Measurements from ENCODE around the gene DLL4.
"Not testable (repeated sequence)": the region's sequence is repeated elsewhere in the genome, so short reads cannot be mapped to it uniquely, and the experiment has no call there.

The DLL4 gene

DNA sequence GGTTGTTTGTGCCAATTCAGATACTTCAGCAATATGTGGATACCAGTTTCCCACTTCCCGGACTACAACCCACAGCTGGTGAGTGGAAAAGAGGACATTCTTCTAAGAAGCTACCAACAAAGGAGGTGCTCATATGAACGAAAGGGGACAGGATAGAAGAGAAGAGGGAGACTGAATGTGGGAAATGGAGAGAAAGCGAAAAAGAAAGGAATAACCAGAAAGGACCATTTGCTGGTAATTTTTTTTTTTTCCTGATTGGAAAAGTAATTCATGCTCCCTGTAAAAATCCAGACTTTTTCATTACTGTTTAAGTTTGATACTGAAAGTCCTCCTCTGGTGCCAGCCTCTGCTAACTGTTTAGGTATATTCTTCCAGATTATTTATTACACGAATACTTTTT is 22.6 kb downstream of the DLL4 start:
- H3K27ac ChIP-seq (ENCODE audit: low read depth, low read length) = no peak overlapping the region
- no peak overlapping the region for H3K9ac ChIP-seq (ENCODE audit: low read length)
- no peaks in the 10 kb centered on the region for H3K9me3 ChIP-seq (ENCODE audit: control insufficient read depth, insufficient read depth, low read depth, low read length)
- peaks cover 29% of the 10 kb centered on the region for H3K4me1 ChIP-seq (ENCODE audit: control insufficient read depth, insufficient read depth, low read length)
- H3K27me3 ChIP-seq (ENCODE audit: control insufficient read depth, insufficient read depth, low read length) = no peaks in the 10 kb centered on the region
- H3K36me3 ChIP-seq (ENCODE audit: control insufficient read depth, insufficient read depth, low read length) = peaks cover 24% of the 10 kb centered on the region
- H3K4me3 ChIP-seq (ENCODE audit: low read depth, low read length) = no peak overlapping the region

DNA sequence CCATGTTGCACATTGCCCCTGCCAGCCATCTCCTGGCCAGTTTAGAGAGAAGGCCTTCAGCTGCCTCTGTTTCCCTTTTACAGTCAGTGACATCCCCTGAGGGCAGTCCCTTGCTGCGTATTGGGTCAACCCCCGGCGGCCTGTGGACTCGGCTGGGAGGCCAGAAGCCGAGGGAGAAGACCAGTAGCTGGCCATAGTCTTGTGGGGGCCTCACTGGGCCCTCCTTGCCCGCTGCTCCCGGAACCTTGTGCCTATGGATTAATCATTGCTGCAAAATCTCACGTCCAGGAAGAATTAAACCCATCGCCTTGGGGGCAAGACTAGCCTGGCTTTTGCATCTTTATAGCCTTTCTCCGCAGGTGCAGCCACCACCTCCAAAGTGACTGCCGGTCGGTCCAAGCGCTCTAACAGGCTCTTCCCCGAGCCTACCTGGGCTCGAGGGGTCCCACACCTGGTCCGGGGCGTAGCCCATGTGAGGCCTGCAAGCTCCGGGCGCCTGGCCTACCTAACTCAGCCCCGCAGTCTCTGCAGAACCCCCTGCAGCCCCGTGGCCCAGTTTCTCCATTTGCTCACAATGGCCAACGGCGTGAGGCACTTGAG is 23.3 kb downstream of the DLL4 start:
- Histone ChIP-seq H3K36me3 (ENCODE audit: control insufficient read depth, insufficient read depth, low read length) (peaks cover 27% of the 10 kb centered on the region), H3K9me3 (ENCODE audit: control insufficient read depth, insufficient read depth, low read depth, low read length) (no peaks in the 10 kb centered on the region), H3K4me1 (ENCODE audit: control insufficient read depth, insufficient read depth, low read length) (peaks cover 29% of the 10 kb centered on the region), H3K27me3 (ENCODE audit: control insufficient read depth, insufficient read depth, low read length) (no peaks in the 10 kb centered on the region), H3K27ac (ENCODE audit: low read depth, low read length) (peak overlapping the region; percentile 96), H3K9ac (ENCODE audit: low read length) (peak overlapping the region; percentile 97), H3K4me3 (ENCODE audit: low read depth, low read length) (peak overlapping the region; percentile 97)

DNA sequence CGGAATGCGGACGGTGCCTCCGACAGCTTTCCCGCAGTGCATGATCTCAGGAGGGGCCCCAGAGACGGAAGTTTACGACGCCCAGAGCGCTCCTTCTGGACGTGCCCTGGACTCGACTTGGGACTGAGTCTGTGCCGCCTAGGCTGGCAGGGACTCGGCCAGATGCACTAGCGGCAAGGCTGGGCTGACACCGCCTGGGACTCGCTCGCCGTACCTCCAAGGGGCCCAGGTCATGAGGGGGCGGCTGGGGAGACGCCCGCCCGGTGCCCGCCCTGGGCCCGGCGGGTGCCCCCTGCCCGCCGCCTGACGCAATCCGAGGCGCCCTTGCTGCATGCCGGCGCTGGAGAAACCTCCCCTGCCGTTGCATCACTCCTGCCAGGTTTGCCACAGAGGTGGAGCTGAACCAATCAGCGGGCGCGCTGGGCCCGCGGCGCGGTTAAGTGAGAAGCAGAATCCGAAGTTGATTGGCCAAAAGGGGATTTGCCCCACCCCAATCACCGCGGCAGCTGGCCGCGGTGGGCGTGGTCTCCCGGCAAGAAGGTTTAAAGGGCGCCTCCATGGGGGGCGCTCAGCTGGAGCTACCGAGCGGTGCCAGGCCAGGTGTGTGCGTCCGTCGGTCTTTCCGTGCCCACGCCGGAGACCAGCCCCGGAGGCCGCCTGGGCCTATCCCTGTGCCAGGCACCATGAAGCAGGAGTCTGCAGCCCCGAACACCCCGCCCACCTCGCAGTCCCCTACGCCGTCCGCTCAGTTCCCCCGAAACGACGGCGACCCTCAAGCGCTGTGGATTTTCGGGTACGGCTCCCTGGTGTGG is 24.0 kb downstream of the DLL4 start, which contains the start of gene CHAC1:
CHAC1 (plus strand) TSS at position 571 of the 812 bp plus-strand sequence; CDS start at position 684, 113 bp downstream.
- Histone ChIP-seq H3K4me1 (ENCODE audit: control insufficient read depth, insufficient read depth, low read length) (peaks cover 29% of the 10 kb centered on the region), H3K9me3 (ENCODE audit: control insufficient read depth, insufficient read depth, low read depth, low read length) (no peaks in the 10 kb centered on the region), H3K27me3 (ENCODE audit: control insufficient read depth, insufficient read depth, low read length) (no peaks in the 10 kb centered on the region), H3K36me3 (ENCODE audit: control insufficient read depth, insufficient read depth, low read length) (peaks cover 27% of the 10 kb centered on the region), H3K27ac (ENCODE audit: low read depth, low read length) (peak within 1 kb of the TSS; percentile 96), H3K4me3 (ENCODE audit: low read depth, low read length) (peak within 1 kb of the TSS; percentile 97), H3K9ac (ENCODE audit: low read length) (peak within 1 kb of the TSS; percentile 97)

DNA sequence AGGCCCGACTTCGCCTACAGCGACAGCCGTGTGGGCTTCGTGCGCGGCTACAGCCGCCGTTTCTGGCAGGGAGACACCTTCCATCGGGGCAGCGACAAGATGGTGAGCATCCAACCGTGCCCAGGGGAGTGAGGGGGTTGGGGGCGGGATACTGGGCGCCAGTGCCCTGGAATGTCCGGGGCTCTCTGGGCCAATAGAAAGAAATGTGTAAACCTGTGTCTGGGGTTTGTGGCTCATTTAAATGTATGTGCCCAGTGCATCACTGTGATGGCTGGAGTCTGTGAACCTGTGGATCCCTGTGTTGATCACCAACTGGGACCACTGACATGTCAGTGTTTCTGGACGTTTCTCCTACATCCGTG is 24.6 kb downstream of the DLL4 start:
- H3K36me3 ChIP-seq (ENCODE audit: control insufficient read depth, insufficient read depth, low read length) = peaks cover 27% of the 10 kb centered on the region
- H3K27ac ChIP-seq (ENCODE audit: low read depth, low read length) = peak overlapping the region; percentile 96
- H3K4me1 ChIP-seq (ENCODE audit: control insufficient read depth, insufficient read depth, low read length) = peaks cover 25% of the 10 kb centered on the region
- H3K27me3 ChIP-seq (ENCODE audit: control insufficient read depth, insufficient read depth, low read length) = no peaks in the 10 kb centered on the region
- H3K9ac ChIP-seq (ENCODE audit: low read length) = peak overlapping the region; percentile 90
- no peaks in the 10 kb centered on the region for H3K9me3 ChIP-seq (ENCODE audit: control insufficient read depth, insufficient read depth, low read depth, low read length)
- peak overlapping the region; percentile 97 for H3K4me3 ChIP-seq (ENCODE audit: low read depth, low read length)

DNA sequence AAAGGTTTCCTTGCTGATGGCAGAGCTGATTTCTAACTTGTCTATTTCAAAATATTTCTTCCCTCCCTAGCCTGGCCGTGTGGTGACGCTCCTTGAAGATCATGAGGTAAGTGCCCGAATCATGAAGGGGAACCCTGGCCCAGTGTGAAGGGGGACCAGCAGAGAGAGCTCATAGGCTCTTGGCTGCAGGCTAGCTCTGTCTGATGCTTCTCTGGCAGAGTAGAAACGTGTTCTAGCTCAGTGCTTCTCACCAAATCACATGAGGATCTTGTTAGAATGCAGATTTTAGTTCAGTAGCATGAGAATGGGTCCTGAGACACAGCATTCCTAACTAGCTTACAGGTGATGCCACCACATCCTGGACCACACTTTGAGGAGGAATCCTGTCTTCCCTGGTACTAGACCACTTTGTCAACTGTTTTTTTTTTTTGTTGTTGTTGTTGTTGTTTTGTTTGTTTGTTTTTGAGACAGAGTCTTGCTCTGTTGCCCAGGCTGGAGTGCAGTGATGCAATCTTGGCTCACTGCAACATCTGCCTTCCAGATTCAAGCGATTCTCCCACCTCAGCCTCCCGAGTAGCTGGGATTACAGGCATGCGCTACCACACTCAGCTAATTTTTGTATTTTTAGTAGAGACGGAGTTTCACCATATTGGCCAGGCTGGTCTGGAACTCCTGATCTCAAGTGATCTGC is 25.2 kb downstream of the DLL4 start:
- Histone ChIP-seq H3K36me3 (ENCODE audit: control insufficient read depth, insufficient read depth, low read length) (peaks cover 27% of the 10 kb centered on the region), H3K9ac (ENCODE audit: low read length) (peak overlapping the region; percentile 90), H3K4me3 (ENCODE audit: low read depth, low read length) (peak overlapping the region; percentile 97), H3K4me1 (ENCODE audit: control insufficient read depth, insufficient read depth, low read length) (peaks cover 20% of the 10 kb centered on the region)
- H3K27me3 ChIP-seq (ENCODE audit: control insufficient read depth, insufficient read depth, low read length); H3K9me3 ChIP-seq (ENCODE audit: control insufficient read depth, insufficient read depth, low read depth, low read length); H3K27ac ChIP-seq (ENCODE audit: low read depth, low read length): not testable (repeated sequence)

DNA sequence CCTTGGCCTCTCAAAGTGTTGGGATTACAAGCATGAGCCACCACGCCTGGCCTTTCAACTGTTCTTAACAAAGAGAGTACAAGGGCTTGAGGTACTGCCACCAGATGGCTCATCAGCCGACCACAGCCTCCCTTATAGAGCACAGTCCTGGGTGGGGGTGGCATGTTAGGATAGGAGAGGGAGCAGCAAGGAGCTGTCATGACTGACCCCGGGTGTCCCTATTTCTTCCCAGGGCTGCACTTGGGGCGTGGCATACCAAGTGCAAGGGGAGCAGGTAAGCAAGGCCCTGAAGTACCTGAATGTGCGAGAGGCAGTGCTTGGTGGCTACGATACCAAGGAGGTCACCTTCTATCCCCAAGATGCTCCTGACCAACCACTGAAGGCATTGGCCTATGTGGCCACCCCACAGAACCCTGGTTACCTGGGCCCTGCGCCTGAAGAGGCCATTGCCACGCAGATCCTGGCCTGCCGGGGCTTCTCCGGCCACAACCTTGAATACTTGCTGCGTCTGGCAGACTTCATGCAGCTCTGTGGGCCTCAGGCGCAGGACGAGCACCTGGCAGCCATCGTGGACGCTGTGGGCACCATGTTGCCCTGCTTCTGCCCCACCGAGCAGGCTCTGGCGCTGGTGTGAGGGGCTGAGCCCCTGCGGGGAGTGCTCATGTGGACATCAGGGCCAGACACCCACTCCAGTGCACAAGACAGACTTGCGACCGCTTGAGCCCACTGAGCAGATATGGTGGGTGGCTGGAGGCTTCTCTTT is 26.2 kb downstream of the DLL4 start:
- H3K4me1 ChIP-seq (ENCODE audit: control insufficient read depth, insufficient read depth, low read length) = peaks cover 28% of the 10 kb centered on the region
- no peaks in the 10 kb centered on the region for H3K9me3 ChIP-seq (ENCODE audit: control insufficient read depth, insufficient read depth, low read depth, low read length)
- H3K27me3 ChIP-seq (ENCODE audit: control insufficient read depth, insufficient read depth, low read length) = no peaks in the 10 kb centered on the region
- no peak overlapping the region for H3K27ac ChIP-seq (ENCODE audit: low read depth, low read length)
- H3K9ac ChIP-seq (ENCODE audit: low read length) = no peak overlapping the region
- H3K36me3 ChIP-seq (ENCODE audit: control insufficient read depth, insufficient read depth, low read length) = peaks cover 27% of the 10 kb centered on the region
- no peak overlapping the region for H3K4me3 ChIP-seq (ENCODE audit: low read depth, low read length)

DNA sequence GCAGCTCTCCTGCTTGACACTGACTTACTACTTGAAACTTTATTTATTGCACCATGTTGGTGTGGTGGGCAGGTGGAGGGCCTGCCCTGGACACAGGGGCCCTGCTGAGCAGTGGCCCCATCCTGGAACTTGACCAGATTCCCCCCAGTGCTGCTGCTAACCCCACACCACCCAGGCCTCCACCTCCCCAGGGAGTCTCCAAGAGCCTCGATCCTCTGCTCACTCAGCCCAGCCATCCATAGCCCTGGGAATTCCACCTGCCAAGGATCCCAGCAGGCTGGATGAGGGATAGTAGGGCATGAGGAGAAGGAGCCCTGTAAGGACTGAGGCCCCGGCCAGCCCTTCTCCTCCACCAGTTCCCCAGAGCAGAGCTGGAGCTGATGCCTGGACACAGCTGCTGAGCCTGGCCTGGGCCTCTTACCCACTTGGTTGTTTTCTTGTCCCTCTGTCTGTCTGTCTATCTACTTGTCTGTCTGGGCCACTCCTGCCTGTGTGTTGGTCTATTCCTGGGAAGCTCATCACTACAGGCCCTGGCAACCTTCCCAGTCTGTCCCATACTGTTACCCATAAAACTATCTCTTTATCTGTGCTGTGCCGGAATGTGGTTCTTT is 26.9 kb downstream of the DLL4 start:
- no peak overlapping the region for H3K27ac ChIP-seq (ENCODE audit: low read depth, low read length)
- H3K9ac ChIP-seq (ENCODE audit: low read length) = no peak overlapping the region
- no peaks in the 10 kb centered on the region for H3K27me3 ChIP-seq (ENCODE audit: control insufficient read depth, insufficient read depth, low read length)
- H3K36me3 ChIP-seq (ENCODE audit: control insufficient read depth, insufficient read depth, low read length) = peaks cover 27% of the 10 kb centered on the region
- H3K9me3 ChIP-seq (ENCODE audit: control insufficient read depth, insufficient read depth, low read depth, low read length) = no peaks in the 10 kb centered on the region
- H3K4me3 ChIP-seq (ENCODE audit: low read depth, low read length) = no peak overlapping the region
- peaks cover 35% of the 10 kb centered on the region for H3K4me1 ChIP-seq (ENCODE audit: control insufficient read depth, insufficient read depth, low read length)

DNA sequence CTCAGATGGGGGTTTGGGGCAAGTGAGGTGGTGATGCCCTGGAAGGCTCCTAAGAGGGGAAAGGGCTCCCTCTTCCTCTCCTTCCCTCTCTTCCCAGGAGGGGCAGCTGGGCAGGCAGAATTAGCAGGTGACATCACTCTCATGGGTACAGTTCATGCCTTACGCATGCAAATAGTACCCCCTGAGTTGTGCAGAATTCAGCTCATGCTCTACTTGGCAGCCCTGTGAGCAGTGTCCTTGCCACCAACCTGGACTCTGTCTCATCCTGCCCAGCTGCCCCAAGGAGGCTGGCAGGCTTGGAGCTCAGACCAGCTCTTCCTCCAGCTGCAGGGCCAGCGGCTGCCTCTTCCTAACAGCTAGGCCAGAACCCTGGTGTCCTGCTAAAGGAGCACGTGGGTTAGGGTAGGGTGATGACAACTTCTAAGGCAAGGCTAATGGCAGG is 27.4 kb downstream of the DLL4 start:
- Histone ChIP-seq H3K27ac (ENCODE audit: low read depth, low read length) (no peak overlapping the region), H3K4me3 (ENCODE audit: low read depth, low read length) (no peak overlapping the region), H3K36me3 (ENCODE audit: control insufficient read depth, insufficient read depth, low read length) (peaks cover 27% of the 10 kb centered on the region), H3K4me1 (ENCODE audit: control insufficient read depth, insufficient read depth, low read length) (peaks cover 36% of the 10 kb centered on the region), H3K9ac (ENCODE audit: low read length) (no peak overlapping the region), H3K27me3 (ENCODE audit: control insufficient read depth, insufficient read depth, low read length) (no peaks in the 10 kb centered on the region), H3K9me3 (ENCODE audit: control insufficient read depth, insufficient read depth, low read depth, low read length) (no peaks in the 10 kb centered on the region)

DNA sequence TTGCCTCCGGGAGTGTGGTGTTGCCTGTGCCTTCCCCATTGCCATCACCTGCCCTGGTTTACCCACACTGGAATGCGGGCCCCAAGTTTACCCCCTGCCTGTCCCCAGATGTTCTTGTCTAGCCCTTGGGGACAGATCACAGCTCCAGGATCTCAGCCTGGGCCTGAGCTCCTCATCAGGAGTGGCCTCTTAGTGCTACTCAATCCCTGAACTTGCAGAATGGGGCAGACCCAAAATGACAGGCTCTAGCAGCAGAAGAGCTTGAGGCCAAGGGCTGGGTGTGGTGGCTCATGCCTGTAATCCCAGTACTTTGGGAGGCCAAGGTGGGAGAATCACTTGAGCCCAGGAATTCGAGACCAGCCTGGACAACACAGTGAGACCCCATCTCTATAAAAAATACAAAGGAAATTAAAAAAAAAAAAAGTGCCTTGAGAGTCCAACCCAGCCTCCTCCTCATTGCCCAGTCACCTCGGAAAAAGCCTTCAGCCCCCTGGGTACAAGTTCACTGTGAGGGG is 28.0 kb downstream of the DLL4 start:
- Histone ChIP-seq H3K4me3 (ENCODE audit: low read depth, low read length) (no peak overlapping the region), H3K27ac (ENCODE audit: low read depth, low read length) (no peak overlapping the region), H3K9ac (ENCODE audit: low read length) (no peak overlapping the region), H3K9me3 (ENCODE audit: control insufficient read depth, insufficient read depth, low read depth, low read length) (no peaks in the 10 kb centered on the region), H3K36me3 (ENCODE audit: control insufficient read depth, insufficient read depth, low read length) (peaks cover 27% of the 10 kb centered on the region), H3K4me1 (ENCODE audit: control insufficient read depth, insufficient read depth, low read length) (peaks cover 33% of the 10 kb centered on the region), H3K27me3 (ENCODE audit: control insufficient read depth, insufficient read depth, low read length) (no peaks in the 10 kb centered on the region)

DNA sequence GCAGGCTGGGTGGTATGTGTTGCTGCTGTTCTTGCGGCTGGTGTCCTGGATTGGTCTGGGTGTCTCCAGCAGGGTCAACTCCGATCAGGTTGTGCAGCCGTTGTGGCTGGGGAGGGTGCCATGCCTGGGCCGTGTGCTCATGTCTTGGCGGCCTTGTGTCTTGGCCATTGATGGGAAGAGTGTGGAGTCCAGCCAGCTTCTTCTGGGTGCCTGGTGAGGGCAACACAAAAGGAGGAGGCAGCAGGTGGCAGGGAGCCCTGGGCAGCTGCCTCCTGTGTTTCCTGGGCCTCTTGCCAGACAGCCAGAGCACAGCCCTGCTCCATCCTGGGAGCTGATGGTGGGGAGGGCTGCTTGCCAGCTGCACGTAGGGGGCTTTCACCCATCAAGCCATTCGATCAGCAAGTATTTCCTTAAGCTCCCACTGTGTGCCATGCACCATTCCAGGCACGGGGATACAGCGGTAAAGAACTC is 28.5 kb downstream of the DLL4 start:
- no peaks in the 10 kb centered on the region for H3K27me3 ChIP-seq (ENCODE audit: control insufficient read depth, insufficient read depth, low read length)
- H3K9me3 ChIP-seq (ENCODE audit: control insufficient read depth, insufficient read depth, low read depth, low read length) = no peaks in the 10 kb centered on the region
- no peak overlapping the region for H3K27ac ChIP-seq (ENCODE audit: low read depth, low read length)
- H3K4me3 ChIP-seq (ENCODE audit: low read depth, low read length) = no peak overlapping the region
- peaks cover 27% of the 10 kb centered on the region for H3K36me3 ChIP-seq (ENCODE audit: control insufficient read depth, insufficient read depth, low read length)
- no peak overlapping the region for H3K9ac ChIP-seq (ENCODE audit: low read length)
- H3K4me1 ChIP-seq (ENCODE audit: control insufficient read depth, insufficient read depth, low read length) = peaks cover 27% of the 10 kb centered on the region

Data from HUES6 (cell line).